RWPE1 (cell line): Measurements from ENCODE around the gene MAPK9.
A peak's percentile ranks its signal among the peaks of the same experiment; 100 is the strongest.

ENCODE experiments used
- CTCF ChIA-PET: fragments of 350-600 bp; sonication (Branson Sonifier 250); formaldehyde crosslinking; extraction: SDS; loops from one replicate; lab custom pipeline; 2021; lab: Yijun Ruan, JAX
- POLR2A ChIA-PET: fragments of 400-600 bp; formaldehyde crosslinking; extraction: SDS; loops from one replicate; lab custom pipeline; 2020; ENCODE audit warnings: antibody characterized with exemption; ENCODE audit not compliant: low non-redundant PET; lab: Yijun Ruan, JAX
- DNase-seq: peaks from one replicate; pipeline ENCODE4 v3.0.0; 2012; ENCODE audit warnings: low spot score
- H3K27ac ChIP-seq: fragments of 450-650 bp; 2 replicates; pipeline ENCODE4 v1.5.1; 2017
- CTCF ChIP-seq: fragments of 450-650 bp; conservative IDR thresholded peaks from 2 replicates; pipeline ENCODE4 v1.5.1; 2017; ENCODE audit warnings: low read depth, mild to moderate bottlenecking

Gene MAPK9

DNA sequence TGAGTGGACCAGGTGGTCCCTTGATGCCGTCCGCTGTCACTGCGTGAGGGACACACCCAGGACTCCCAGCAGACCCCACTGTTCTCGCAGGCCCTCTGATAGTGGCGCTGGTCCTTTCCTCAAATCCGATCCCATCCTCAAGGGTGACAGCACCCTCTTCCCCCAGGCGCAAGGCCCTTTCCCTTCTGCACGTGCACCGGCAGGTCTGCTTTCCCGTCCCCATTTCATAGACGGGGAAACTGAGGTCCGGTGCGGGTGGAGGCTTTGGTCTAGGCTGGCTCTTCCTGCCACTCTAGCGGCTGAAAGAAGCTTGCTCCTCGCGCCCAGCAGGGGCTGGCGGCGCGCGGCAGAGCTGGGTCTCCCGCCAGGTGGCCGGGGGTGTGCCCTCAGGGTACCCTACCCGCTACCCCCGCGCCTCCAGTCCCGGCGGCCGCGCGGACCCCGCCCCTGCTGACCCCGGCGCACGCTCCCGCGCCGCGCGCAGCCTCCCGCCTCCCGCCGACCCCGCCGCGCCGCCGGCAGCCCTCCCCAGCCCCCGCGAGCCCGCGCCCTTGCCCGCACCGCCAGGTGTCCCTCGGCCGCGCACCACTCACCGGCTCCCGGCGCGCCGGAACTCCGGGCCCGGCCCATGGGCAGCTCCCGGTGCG lies 83.3 kb downstream of the MAPK9 start:
- TF ChIP-seq CTCF, result no peak
- ChIA-PET CTCF (interaction anchor here (0.6 to 2.8 kb wide), 17 partner anchors 10 to 143 kb away, joined by 3 to 15 read pairs (median 3); no protein-coding TSS in a partner anchor), POLR2A (interaction anchor here (1.0 kb wide), 1 partner anchor 117 kb away, joined by 3 read pairs; no protein-coding TSS in a partner anchor)
- peak; percentile 23 for DNase-seq
- no peak overlapping the region for H3K27ac ChIP-seq

GRCh38 chr5:180208038-180208434 lies 83.8 kb downstream of the MAPK9 start:
- DNase-seq, result no peak
- ChIA-PET CTCF (interaction anchor here (0.6 to 2.8 kb wide), 14 partner anchors 10 to 747 kb away, joined by 3 to 15 read pairs (median 3); no protein-coding TSS in a partner anchor), POLR2A (no interaction called here)
- no peak for TF ChIP-seq CTCF
- H3K27ac ChIP-seq, result no peak overlapping the region

- ChIA-PET POLR2A (no interaction called here), CTCF (interaction anchor here (0.6 to 2.8 kb wide), 11 partner anchors 9 to 747 kb away, joined by 3 to 15 read pairs (median 3); no protein-coding TSS in a partner anchor)
- no peak overlapping the region for H3K27ac ChIP-seq
- TF ChIP-seq CTCF, result no peak
- no peak for DNase-seq
Measured at GRCh38 chr5:180207593-180207992, 84.3 kb downstream of the MAPK9 start.

DNA sequence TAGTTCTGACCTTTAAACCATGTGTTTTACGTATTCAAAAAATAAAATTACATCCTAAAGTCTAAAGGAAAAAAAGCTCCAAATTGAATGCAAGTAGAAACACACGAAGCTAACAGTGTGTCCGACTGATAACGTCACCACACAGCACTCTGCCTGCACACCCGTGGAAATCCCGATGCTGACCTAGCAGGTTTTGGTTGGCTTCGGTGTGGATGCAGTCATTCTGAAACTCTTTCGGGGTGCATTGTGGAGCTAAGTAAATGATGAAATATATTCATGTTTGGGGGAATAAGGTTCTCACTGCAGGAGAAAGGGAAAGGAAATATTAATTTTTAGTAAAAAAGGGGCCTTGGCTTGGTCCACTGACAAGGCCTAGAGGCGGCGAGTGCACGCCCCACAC lies 84.9 kb downstream of the MAPK9 start:
- TF ChIP-seq CTCF, result no peak
- ChIA-PET CTCF (interaction anchor here (0.6 to 2.8 kb wide), 4 partner anchors 75 to 399 kb away, joined by 3 to 15 read pairs (median 3); no protein-coding TSS in a partner anchor), POLR2A (no interaction called here)
- DNase-seq, result no peak
- H3K27ac ChIP-seq, result no peak overlapping the region

- DNase-seq, result no peak
- ChIA-PET POLR2A (no interaction called here), CTCF (no interaction called here)
- H3K27ac ChIP-seq, result no peak overlapping the region
- TF ChIP-seq CTCF, result no peak
Measured at GRCh38 chr5:180205916-180206315, 86.0 kb downstream of the MAPK9 start.

GRCh38 chr5:180204276-180204819 lies 87.5 kb downstream of the MAPK9 start:
- TF ChIP-seq CTCF, result no peak
- DNase-seq, result no peak
- ChIA-PET CTCF (no interaction called here), POLR2A (no interaction called here)
- H3K27ac ChIP-seq, result no peak overlapping the region
